A673 (cell line): ENCODE results near the gene GNL3L.

Experiments used
- CTCF ChIP-seq: fragments of 300-800, 200-600 bp; sonication (generic); conservative IDR thresholded peaks from 2 replicates; pipeline ENCODE4 v1.5.1; 2017; ENCODE audit warnings: low read depth, mild to moderate bottlenecking, antibody characterized with exemption, low read length, moderate library complexity, mixed read lengths
- EZH2 ChIP-seq: fragments of 200-600 bp; sonication (generic); IDR thresholded peaks from 2 replicates; pipeline ENCODE4 v1.6.1; 2017; ENCODE audit warnings: borderline replicate concordance, low read depth, mild to moderate bottlenecking, mixed read lengths, antibody characterized with exemption, low read length; ENCODE audit not compliant: poor library complexity, severe bottlenecking

DNA sequence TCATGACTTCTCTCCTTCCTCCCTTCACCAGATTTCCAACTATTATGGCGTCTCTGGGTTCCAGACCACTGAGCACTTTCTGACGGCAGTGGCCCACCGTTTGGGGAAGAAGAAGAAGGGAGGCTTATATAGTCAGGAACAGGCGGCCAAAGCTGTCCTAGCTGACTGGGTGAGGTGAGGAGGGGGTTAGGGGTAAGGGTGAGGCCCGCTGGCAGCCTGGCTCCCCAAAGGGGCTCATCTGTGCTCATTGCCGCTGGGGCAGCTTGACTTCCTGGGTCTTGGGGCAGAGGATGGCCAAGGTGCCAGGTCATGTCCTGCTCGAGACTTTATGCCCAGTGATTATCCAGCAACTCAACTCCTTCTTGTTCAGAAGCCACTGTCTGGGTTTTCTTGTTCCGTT, 21.8 kb downstream of the GNL3L start:
- TF ChIP-seq CTCF (no peak), EZH2 (no peak)
